PC-3 (cell line): ENCODE results near the gene CADM3. TPM values are rescaled to one million over a fixed set of nuclear protein-coding genes. Genes with fewer than 3 reads are reported as not detected.
A peak's percentile ranks its signal among the peaks of the same experiment; 100 is the strongest.

Source experiments
- ATAC-seq: fragments of 200-7000 bp; cut with Tn5 transposase; 2 replicates; pipeline ENCODE4 v1.9.1; 2020; ENCODE audit warnings: mild to moderate bottlenecking, moderate library complexity
- BruUV-seq: library from RNA; stranded (reverse); fragments of 400-500 nt; replicated peaks from 2 replicates; lab custom pipeline; 2021; lab: Mats Ljungman, UMichigan
- CTCF ChIA-PET: fragments of 300-600 bp; sonication (Branson Sonifier 250); formaldehyde crosslinking; loops from one replicate; lab custom pipeline; 2022; ENCODE audit warnings: antibody characterized with exemption; lab: Charles Lee
- POLR2A ChIA-PET: fragments of 300-600 bp; sonication (Branson Sonifier 250); formaldehyde crosslinking; loops from one replicate; lab custom pipeline; 2022; ENCODE audit warnings: antibody characterized with exemption; ENCODE audit not compliant: unreplicated experiment; lab: Charles Lee
- DNase-seq: peaks from one replicate; pipeline ENCODE4 v3.0.0-alpha.2; 2015
- H2AFZ ChIP-seq: fragments of 300-600 bp; sonication (generic); 2 replicates; pipeline ENCODE4 v1.6.0; 2016; ENCODE audit warnings: antibody characterized with exemption, low read length
- H3F3A ChIP-seq: fragments of 300-600 bp; sonication (generic); one replicate; pipeline ENCODE4 v1.6.0; 2017; ENCODE audit warnings: antibody characterized with exemption, low read length, control low read depth, mild to moderate bottlenecking; ENCODE audit not compliant: unreplicated experiment
- H3K27ac ChIP-seq: fragments of 300-600 bp; sonication (generic); 2 replicates; pipeline ENCODE4 v1.5.1; 2016; ENCODE audit warnings: mild to moderate bottlenecking, low read length
- H3K27me3 ChIP-seq: fragments of 300-600 bp; sonication (generic); 2 replicates; pipeline ENCODE4 v1.6.1; 2016; ENCODE audit warnings: low read length, mixed read lengths
- H3K36me3 ChIP-seq: fragments of 300-600 bp; sonication (generic); 2 replicates; pipeline ENCODE4 v1.6.1; 2016; ENCODE audit warnings: low read depth, mixed run types, low read length, mixed read lengths
- H3K4me1 ChIP-seq: fragments of 300-600 bp; sonication (generic); 2 replicates; pipeline ENCODE4 v1.5.1; 2016; ENCODE audit warnings: low read length; ENCODE audit not compliant: insufficient read depth
- H3K4me2 ChIP-seq: fragments of 300-600 bp; sonication (generic); 2 replicates; pipeline ENCODE4 v1.6.0; 2016; ENCODE audit warnings: low read length
- H3K4me3 ChIP-seq: fragments of 300-600 bp; sonication (generic); 2 replicates; pipeline ENCODE4 v1.5.1; 2016; ENCODE audit warnings: mild to moderate bottlenecking, low read length, mixed read lengths
- H3K79me2 ChIP-seq: fragments of 300-600 bp; sonication (generic); 2 replicates; pipeline ENCODE4 v1.6.1; 2017; ENCODE audit warnings: low read length, mixed read lengths
- H3K9ac ChIP-seq: fragments of 300-600 bp; sonication (generic); 2 replicates; pipeline ENCODE4 v1.6.0; 2016; ENCODE audit warnings: mild to moderate bottlenecking, low read length
- H3K9me2 ChIP-seq: fragments of 300-600 bp; sonication (generic); replicated peaks from 2 replicates; pipeline ENCODE4 v1.6.1; 2016; ENCODE audit warnings: mixed run types, low read length, mixed read lengths
- H3K9me3 ChIP-seq: fragments of 300-600 bp; sonication (generic); 2 replicates; pipeline ENCODE4 v1.6.1; 2016; ENCODE audit warnings: low read length, mixed read lengths
- H4K20me1 ChIP-seq: fragments of 300-600 bp; sonication (generic); 2 replicates; pipeline ENCODE4 v1.6.1; 2016; ENCODE audit warnings: low read length, mixed read lengths
- EZH2 ChIP-seq: fragments of 300-600 bp; sonication (generic); IDR thresholded peaks from one replicate; pipeline ENCODE4 v1.6.1; 2017; ENCODE audit warnings: antibody characterized with exemption, mild to moderate bottlenecking, low read length; ENCODE audit not compliant: unreplicated experiment
- EZH2phosphoT487 ChIP-seq: fragments of 300-600 bp; sonication (generic); IDR thresholded peaks from 2 replicates; pipeline ENCODE4 v1.6.1; 2018; ENCODE audit warnings: mild to moderate bottlenecking, antibody characterized with exemption, low read length, borderline replicate concordance
- intact Hi-C: fragments of 100-400 bp; cut with micrococcal nuclease; formaldehyde crosslinking; loops from 2 replicates; pipeline ENCODE4 v1.9.0; 2023
- total RNA-seq: library from RNA; depleted of rRNA; stranded (reverse); fragments of >200 nt; gene quantifications from 2 replicates; pipeline ENCODE4 v1.2.3, GENCODE V29; 2014
- TF ChIP-seq, protein P1 (sequence below): fragments of 300-600 bp; sonication (generic); conservative IDR thresholded peaks from 2 replicates; pipeline ENCODE4 v1.5.1; 2017; ENCODE audit warnings: antibody characterized with exemption, low read depth, mild to moderate bottlenecking, low read length

Gene CADM3
- total RNA-seq, 1 experiment from 2014 or later: not detected

DNA sequence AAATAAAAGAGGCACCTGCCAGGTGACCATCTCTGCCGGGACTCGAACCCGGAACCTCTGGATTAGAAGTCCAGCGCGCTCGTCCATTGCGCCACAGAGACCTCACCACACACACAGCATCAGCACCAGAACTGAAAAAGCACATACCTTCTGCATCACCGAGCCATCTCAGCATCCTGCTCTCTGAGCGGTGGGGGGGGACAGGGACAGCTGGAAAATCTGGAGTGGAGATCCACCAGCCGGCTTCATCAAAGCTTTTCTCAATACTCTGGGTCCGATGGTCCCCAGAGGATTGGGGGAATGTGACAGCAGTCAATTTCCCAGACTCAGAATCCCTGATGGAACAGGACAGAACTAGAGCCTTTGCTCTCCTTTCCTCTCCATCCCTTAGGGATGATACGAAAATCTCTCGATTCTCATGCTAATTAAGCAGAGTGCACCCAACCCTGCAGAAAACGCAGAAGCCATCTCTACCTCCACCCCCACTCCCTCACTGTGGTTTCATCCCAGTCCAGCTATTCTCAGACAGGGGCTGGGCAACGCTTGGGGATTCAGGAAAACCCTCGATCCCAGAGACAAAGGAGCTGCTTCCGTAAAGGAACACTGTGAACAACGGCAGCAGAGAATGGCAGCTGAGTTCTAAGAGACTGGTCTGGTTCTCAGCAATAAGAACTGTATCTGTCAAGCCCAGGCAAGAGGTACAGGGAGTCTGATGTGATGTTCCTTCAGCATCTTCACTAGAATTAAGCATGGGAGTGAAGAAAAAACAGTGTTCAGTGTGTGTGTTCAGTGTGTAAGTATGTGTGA lies 29.6 kb upstream of the CADM3 start:
- H4K20me1 ChIP-seq: no peaks in the 10 kb centered on the region
- H3K4me1 ChIP-seq: no peaks in the 10 kb centered on the region
- no peak overlapping the region for H2AFZ ChIP-seq
- intact Hi-C loops: no loop called here
- BruUV-seq: no TSS peak
- H3K79me2 ChIP-seq: no peaks in the 10 kb centered on the region
- DNase-seq (peak; percentile 52), ATAC-seq (no peak)
- no peaks in the 10 kb centered on the region for H3K36me3 ChIP-seq
- ChIA-PET CTCF (no interaction called here), POLR2A (no interaction called here)
- peaks cover 81% of the 10 kb centered on the region for H3K27me3 ChIP-seq
- no peak overlapping the region for H3K27ac ChIP-seq
- no peaks in the 10 kb centered on the region for H3K9me3 ChIP-seq
- TF ChIP-seq EZH2 (no peak), EZH2phosphoT487 (no peak)
- TF ChIP-seq, protein P1, sequence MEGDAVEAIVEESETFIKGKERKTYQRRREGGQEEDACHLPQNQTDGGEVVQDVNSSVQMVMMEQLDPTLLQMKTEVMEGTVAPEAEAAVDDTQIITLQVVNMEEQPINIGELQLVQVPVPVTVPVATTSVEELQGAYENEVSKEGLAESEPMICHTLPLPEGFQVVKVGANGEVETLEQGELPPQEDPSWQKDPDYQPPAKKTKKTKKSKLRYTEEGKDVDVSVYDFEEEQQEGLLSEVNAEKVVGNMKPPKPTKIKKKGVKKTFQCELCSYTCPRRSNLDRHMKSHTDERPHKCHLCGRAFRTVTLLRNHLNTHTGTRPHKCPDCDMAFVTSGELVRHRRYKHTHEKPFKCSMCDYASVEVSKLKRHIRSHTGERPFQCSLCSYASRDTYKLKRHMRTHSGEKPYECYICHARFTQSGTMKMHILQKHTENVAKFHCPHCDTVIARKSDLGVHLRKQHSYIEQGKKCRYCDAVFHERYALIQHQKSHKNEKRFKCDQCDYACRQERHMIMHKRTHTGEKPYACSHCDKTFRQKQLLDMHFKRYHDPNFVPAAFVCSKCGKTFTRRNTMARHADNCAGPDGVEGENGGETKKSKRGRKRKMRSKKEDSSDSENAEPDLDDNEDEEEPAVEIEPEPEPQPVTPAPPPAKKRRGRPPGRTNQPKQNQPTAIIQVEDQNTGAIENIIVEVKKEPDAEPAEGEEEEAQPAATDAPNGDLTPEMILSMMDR: no peak
- peak overlapping the region; percentile 41 for H3K4me2 ChIP-seq
- H3F3A ChIP-seq: no peaks in the 10 kb centered on the region
- peak overlapping the region; percentile 20 for H3K4me3 ChIP-seq
- H3K9ac ChIP-seq: no peak overlapping the region
- peaks cover 3% of the 10 kb centered on the region; the same call in 1 of the 2 replicates for H3K9me2 ChIP-seq

DNA sequence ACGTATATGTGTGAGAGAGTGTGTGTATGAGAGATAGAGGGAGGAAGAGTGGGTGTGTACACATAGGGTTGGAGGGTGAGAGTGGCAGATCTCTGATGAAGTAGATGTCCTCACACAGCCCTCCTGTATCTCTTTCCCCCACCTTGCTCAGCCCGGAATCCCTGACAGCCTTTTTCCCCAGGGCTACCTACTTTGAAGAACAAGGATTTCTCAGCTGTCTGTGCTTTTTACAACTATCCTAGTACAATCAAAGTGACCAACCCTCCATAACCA lies 29.1 kb upstream of the CADM3 start:
- no peaks in the 10 kb centered on the region for H4K20me1 ChIP-seq
- intact Hi-C loops: no loop called here
- H3K27me3 ChIP-seq: peaks cover 76% of the 10 kb centered on the region
- no peak overlapping the region for H3K9ac ChIP-seq
- no peaks in the 10 kb centered on the region for H3F3A ChIP-seq
- BruUV-seq: no TSS peak
- no peaks in the 10 kb centered on the region for H3K4me1 ChIP-seq
- ChIA-PET CTCF (no interaction called here), POLR2A (no interaction called here)
- H3K4me3 ChIP-seq: no peak overlapping the region
- no peak overlapping the region; the same call in 1 of the 2 replicates for H3K4me2 ChIP-seq
- no peak overlapping the region for H3K27ac ChIP-seq
- TF ChIP-seq EZH2phosphoT487 (no peak), EZH2 (no peak)
- TF ChIP-seq, protein P1: no peak
- no peak overlapping the region for H2AFZ ChIP-seq
- H3K79me2 ChIP-seq: no peaks in the 10 kb centered on the region
- no peak for ATAC-seq
- DNase-seq: no peak
- H3K9me3 ChIP-seq: no peaks in the 10 kb centered on the region
- H3K36me3 ChIP-seq: no peaks in the 10 kb centered on the region
- H3K9me2 ChIP-seq: peaks cover 3% of the 10 kb centered on the region; the same call in 1 of the 2 replicates

DNA sequence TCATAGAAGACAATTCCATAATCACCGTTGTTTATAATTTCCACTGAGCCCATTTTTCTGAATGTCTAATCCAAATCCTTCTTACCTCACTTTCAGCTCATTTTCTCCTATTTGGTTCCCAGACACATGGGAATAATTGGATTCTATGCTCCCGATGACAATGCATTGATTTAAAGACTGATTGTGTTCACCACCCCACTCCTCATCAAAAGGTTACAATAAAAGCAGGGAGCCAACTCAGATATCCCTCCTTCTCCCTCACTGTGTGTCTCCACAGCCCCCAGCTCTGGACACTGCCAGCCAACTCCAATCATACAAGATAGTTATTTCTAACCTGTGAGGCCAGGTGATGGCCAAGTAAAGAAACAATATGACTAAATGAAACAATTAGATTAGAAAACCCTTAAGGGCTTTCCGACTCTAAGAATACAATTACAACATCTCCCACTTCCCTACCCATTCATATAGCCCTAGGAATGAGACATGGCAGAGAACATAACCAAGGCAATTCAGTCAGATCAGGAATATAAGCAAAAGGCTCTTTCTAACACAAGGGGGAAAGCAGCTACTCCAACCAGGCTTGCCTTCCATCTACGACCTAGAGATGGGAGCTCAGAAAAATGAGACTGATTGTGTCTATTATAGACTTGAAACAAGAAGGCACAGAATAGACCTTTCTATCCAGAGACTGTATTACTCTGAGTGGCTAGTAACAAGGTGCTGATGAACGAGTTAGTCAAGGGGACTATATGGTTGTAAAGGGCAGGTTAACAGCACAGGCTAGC lies 28.5 kb upstream of the CADM3 start:
- Histone ChIP-seq H3K4me3 (no peak overlapping the region), H3K9ac (no peak overlapping the region), H3K79me2 (no peaks in the 10 kb centered on the region), H3K4me2 (no peak overlapping the region), H3K36me3 (no peaks in the 10 kb centered on the region), H2AFZ (no peak overlapping the region), H3K27me3 (peaks cover 74% of the 10 kb centered on the region), H3F3A (no peaks in the 10 kb centered on the region), H3K27ac (no peak overlapping the region), H3K9me2 (peaks cover 3% of the 10 kb centered on the region; the same call in 1 of the 2 replicates), H4K20me1 (no peaks in the 10 kb centered on the region), H3K4me1 (no peaks in the 10 kb centered on the region), H3K9me3 (no peaks in the 10 kb centered on the region)
- DNase-seq (no peak), ATAC-seq (no peak)
- BruUV-seq: no TSS peak
- POLR2A ChIA-PET: no interaction called here
- TF ChIP-seq EZH2: no peak
- TF ChIP-seq, protein P1: no peak
- CTCF ChIA-PET: no interaction called here
- intact Hi-C loops: no loop called here
